ENCODE measurements around the gene TNPO2.
A peak's percentile ranks its signal among the peaks of the same experiment; 100 is the strongest.
"Not testable (repeated sequence)": the region's sequence is repeated elsewhere in the genome, so short reads cannot be mapped to it uniquely, and the experiment has no call there.

The TNPO2 gene

GRCh38 chr19:12678039-12678438 is 45.7 kb downstream of the TNPO2 start:
- not testable (repeated sequence) for DNase-seq (ENCODE audit: low read depth in 1 of 2, low spot score in 1 of 2)

- DNase-seq (ENCODE audit: low read depth in 1 of 2, low spot score in 1 of 2), result no peak
Measured at GRCh38 chr19:12676928-12677327, 46.8 kb downstream of the TNPO2 start.

GRCh38 chr19:12676384-12676792 is 47.3 kb downstream of the TNPO2 start:
- peak; percentile 73 to 75 for DNase-seq (ENCODE audit: low read depth in 1 of 2, low spot score in 1 of 2)

- no peak for DNase-seq (ENCODE audit: low read depth in 1 of 2, low spot score in 1 of 2)
Measured at GRCh38 chr19:12675940-12676339, 47.8 kb downstream of the TNPO2 start.

GRCh38 chr19:12675399-12675798 is 48.3 kb downstream of the TNPO2 start:
- no peak for DNase-seq (ENCODE audit: low read depth in 1 of 2, low spot score in 1 of 2)

GRCh38 chr19:12672744-12673143 is 51.0 kb downstream of the TNPO2 start:
- no peak for DNase-seq (ENCODE audit: low read depth in 1 of 2, low spot score in 1 of 2)

- no peak for DNase-seq (ENCODE audit: low read depth in 1 of 2, low spot score in 1 of 2)
Measured at GRCh38 chr19:12670159-12670928, 53.4 kb downstream of the TNPO2 start.

GRCh38 chr19:12669270-12670158 is 54.2 kb downstream of the TNPO2 start:
- peak; percentile 56 to 63 for DNase-seq (ENCODE audit: low read depth in 1 of 2, low spot score in 1 of 2)

- DNase-seq (ENCODE audit: low read depth in 1 of 2, low spot score in 1 of 2), result peak; percentile 23 to 37
Measured at GRCh38 chr19:12668932-12669269, 54.8 kb downstream of the TNPO2 start.

GRCh38 chr19:12668346-12668745 is 55.4 kb downstream of the TNPO2 start:
- DNase-seq (ENCODE audit: low read depth in 1 of 2, low spot score in 1 of 2), result no peak

- DNase-seq (ENCODE audit: low read depth in 1 of 2, low spot score in 1 of 2), result no peak
Measured at GRCh38 chr19:12667731-12668302, 55.9 kb downstream of the TNPO2 start.

GRCh38 chr19:12666265-12667048 is 57.3 kb downstream of the TNPO2 start, which contains the start of the genes MAN2B1 and WDR83:
Gene MAN2B1, minus strand, starts transcription at chr19:12666742. Its CDS starts 41 bp downstream, at chr19:12666701.
Gene WDR83, plus strand, starts transcription at chr19:12666807. Its CDS starts 2,984 bp downstream, at chr19:12669791.
- DNase-seq (ENCODE audit: low read depth in 1 of 2, low spot score in 1 of 2), result peak; percentile 52 to 73

GRCh38 chr19:12665671-12666264 is 58.0 kb downstream of the TNPO2 start:
- DNase-seq (ENCODE audit: low read depth in 1 of 2, low spot score in 1 of 2), result no peak

GRCh38 chr19:12665281-12665573 is 58.5 kb downstream of the TNPO2 start:
- peak in 1 of 2 donors; percentile 17 for DNase-seq (ENCODE audit: low read depth in 1 of 2, low spot score in 1 of 2)

- DNase-seq (ENCODE audit: low read depth in 1 of 2, low spot score in 1 of 2), result no peak
Measured at GRCh38 chr19:12664406-12665280, 59.1 kb downstream of the TNPO2 start.

- DNase-seq (ENCODE audit: low read depth in 1 of 2, low spot score in 1 of 2), result no peak
Measured at GRCh38 chr19:12660980-12661379, 62.8 kb downstream of the TNPO2 start.

GRCh38 chr19:12657966-12658365 is 65.8 kb downstream of the TNPO2 start:
- no peak for DNase-seq (ENCODE audit: low read depth in 1 of 2, low spot score in 1 of 2)

GRCh38 chr19:12656899-12657571 is 66.7 kb downstream of the TNPO2 start:
- no peak for DNase-seq (ENCODE audit: low read depth in 1 of 2, low spot score in 1 of 2)

- DNase-seq (ENCODE audit: low read depth in 1 of 2, low spot score in 1 of 2), result no peak
Measured at GRCh38 chr19:12655546-12655945, 68.2 kb downstream of the TNPO2 start.

Data from activated T-helper 1 cell treated with anti-CD3 and anti-CD28 coated beads, Interleukin-2, amount 50 U/mL, for 16 hours (primary cell).